HEK293 (cell line): ENCODE measurements around the gene FOXS1.

Experiments used
- CTCF ChIA-PET: fragments of 350-600 bp; formaldehyde crosslinking; extraction: SDS; loops from one replicate; lab custom pipeline; 2021; ENCODE audit warnings: antibody characterized with exemption; lab: Yijun Ruan, JAX
- POLR2A ChIA-PET: fragments of 300-600 bp; formaldehyde crosslinking; extraction: SDS; loops from one replicate; lab custom pipeline; 2020; ENCODE audit warnings: antibody characterized with exemption, inconsistent platforms; lab: Yijun Ruan, JAX
- H3K27ac ChIP-seq: fragments of 200-500 bp; sonication (Bioruptor generic); 2 replicates; pipeline ENCODE4 v1.5.1; 2014; ENCODE audit warnings: low read depth, low read length, control low read depth, inconsistent platforms; ENCODE audit errors: extremely low read depth
- H3K36me3 ChIP-seq, 2 experiments: fragments of 200-500 bp in 1 of 2; sonication (Bioruptor generic) in 1 of 2; 1 replicate in 1 of 2; 2 replicates in 1 of 2; pipeline ENCODE4 v1.5.1; 2014 to 2017; ENCODE audit warnings: inconsistent platforms in 2 of 2, low read length in 2 of 2; ENCODE audit not compliant: control insufficient read depth in 2 of 2, insufficient read depth in 1 of 2
- H3K4me1 ChIP-seq: fragments of 200-500 bp; sonication (Bioruptor generic); 2 replicates; pipeline ENCODE4 v1.5.1; 2014; ENCODE audit warnings: mild to moderate bottlenecking, low read length, inconsistent platforms; ENCODE audit not compliant: control insufficient read depth, insufficient read depth
- H3K4me3 ChIP-seq: 2 replicates; pipeline ENCODE4 v1.5.1; 2011; ENCODE audit warnings: low read depth, mild to moderate bottlenecking, control low read depth, low read length, moderate library complexity
- H3K9me3 ChIP-seq: fragments of 200-500 bp; sonication (Bioruptor generic); 2 replicates; pipeline ENCODE4 v1.5.1; 2014; ENCODE audit warnings: low read depth, low read length, inconsistent platforms; ENCODE audit not compliant: control insufficient read depth, insufficient read depth
- GLI4 ChIP-seq: fragments of 450-650 bp; formaldehyde crosslinking; IDR thresholded peaks from 2 replicates; pipeline ENCODE4 v1.5.1; 2016; ENCODE audit warnings: missing biosample characterization, missing genetic modification characterization
- HOXA7 ChIP-seq: sonication (generic); formaldehyde crosslinking; IDR thresholded peaks from 2 replicates; pipeline ENCODE4 v1.8.1; 2022; ENCODE audit warnings: missing genetic modification reagents, borderline replicate concordance
- HOXC10 ChIP-seq: sonication (generic); formaldehyde crosslinking; IDR thresholded peaks from 2 replicates; pipeline ENCODE4 v1.8.1; 2023; ENCODE audit warnings: mild to moderate bottlenecking, missing genetic modification reagents
- HOXD13 ChIP-seq: sonication (generic); formaldehyde crosslinking; IDR thresholded peaks from 2 replicates; pipeline ENCODE4 v1.8.0; 2022; ENCODE audit warnings: missing genetic modification reagents, borderline replicate concordance
- KLF1 ChIP-seq: fragments of 450-650 bp; formaldehyde crosslinking; IDR thresholded peaks from 2 replicates; pipeline ENCODE4 v1.5.1; 2016; ENCODE audit warnings: missing biosample characterization, missing genetic modification characterization
- RBAK ChIP-seq: fragments of 450-650 bp; formaldehyde crosslinking; IDR thresholded peaks from 2 replicates; pipeline ENCODE4 v1.5.1; 2016; ENCODE audit warnings: missing biosample characterization, missing genetic modification characterization
- ZBTB48 ChIP-seq: fragments of 450-650 bp; formaldehyde crosslinking; IDR thresholded peaks from 2 replicates; pipeline ENCODE4 v1.5.1; 2016; ENCODE audit warnings: missing biosample characterization, missing genetic modification characterization
- ZBTB49 ChIP-seq: fragments of 450-650 bp; formaldehyde crosslinking; IDR thresholded peaks from 2 replicates; pipeline ENCODE4 v1.5.1; 2016; ENCODE audit warnings: missing biosample characterization, missing genetic modification characterization, low read depth
- ZBTB7A ChIP-seq: fragments of 450-650 bp; formaldehyde crosslinking; IDR thresholded peaks from 2 replicates; pipeline ENCODE4 v1.5.1; 2016; ENCODE audit warnings: low read depth, missing biosample characterization, missing genetic modification characterization
- ZBTB8A ChIP-seq: fragments of 450-650 bp; formaldehyde crosslinking; IDR thresholded peaks from 2 replicates; pipeline ENCODE4 v1.5.1; 2016; ENCODE audit warnings: missing biosample characterization, missing genetic modification characterization
- ZFHX2 ChIP-seq: fragments of 450-650 bp; formaldehyde crosslinking; conservative IDR thresholded peaks from 2 replicates; pipeline ENCODE4 v1.5.1; 2016; ENCODE audit warnings: missing biosample characterization, missing genetic modification characterization
- ZNF132 ChIP-seq: fragments of 450-650 bp; formaldehyde crosslinking; IDR thresholded peaks from 2 replicates; pipeline ENCODE4 v1.5.1; 2017; ENCODE audit warnings: missing biosample characterization, missing genetic modification characterization, borderline replicate concordance
- ZNF169 ChIP-seq: fragments of 450-650 bp; formaldehyde crosslinking; IDR thresholded peaks from 2 replicates; pipeline ENCODE4 v1.5.1; 2016; ENCODE audit warnings: missing biosample characterization, missing genetic modification characterization
- ZNF175 ChIP-seq: fragments of 450-650 bp; formaldehyde crosslinking; IDR thresholded peaks from 2 replicates; pipeline ENCODE4 v1.5.1; 2016; ENCODE audit warnings: missing biosample characterization, missing genetic modification characterization
- ZNF184 ChIP-seq: fragments of 450-650 bp; IDR thresholded peaks from 2 replicates; pipeline ENCODE4 v1.5.1; 2018; ENCODE audit warnings: missing biosample characterization, mild to moderate bottlenecking, missing genetic modification characterization
- ZNF223 ChIP-seq: fragments of 450-650 bp; formaldehyde crosslinking; IDR thresholded peaks from 2 replicates; pipeline ENCODE4 v1.5.1; 2016; ENCODE audit warnings: missing biosample characterization, missing genetic modification characterization
- ZNF26 ChIP-seq: fragments of 450-650 bp; formaldehyde crosslinking; IDR thresholded peaks from 2 replicates; pipeline ENCODE4 v1.5.1; 2016; ENCODE audit warnings: missing biosample characterization, missing genetic modification characterization
- ZNF292 ChIP-seq: fragments of 450-650 bp; formaldehyde crosslinking; IDR thresholded peaks from 2 replicates; pipeline ENCODE4 v1.5.1; 2016; ENCODE audit warnings: low read depth, missing biosample characterization, missing genetic modification characterization, borderline replicate concordance
- ZNF48 ChIP-seq: fragments of 450-650 bp; formaldehyde crosslinking; IDR thresholded peaks from 2 replicates; pipeline ENCODE4 v1.5.1; 2016; ENCODE audit warnings: missing biosample characterization, missing genetic modification characterization
- ZNF658 ChIP-seq: fragments of 450-650 bp; formaldehyde crosslinking; IDR thresholded peaks from 2 replicates; pipeline ENCODE4; 2016; ENCODE audit warnings: missing biosample characterization, missing genetic modification characterization
- ZNF747 ChIP-seq: fragments of 450-650 bp; formaldehyde crosslinking; IDR thresholded peaks from 2 replicates; pipeline ENCODE4 v1.5.1; 2016; ENCODE audit warnings: missing biosample characterization, missing genetic modification characterization
- TF ChIP-seq, protein P1 (sequence below): fragments of 450-650 bp; formaldehyde crosslinking; IDR thresholded peaks from 2 replicates; pipeline ENCODE4 v1.5.1; 2016; ENCODE audit warnings: missing biosample characterization, missing genetic modification characterization
- TF ChIP-seq, protein P2 (sequence below): fragments of 450-650 bp; formaldehyde crosslinking; IDR thresholded peaks from 2 replicates; pipeline ENCODE4 v1.5.1; 2016; ENCODE audit warnings: missing biosample characterization, missing genetic modification characterization
- TF ChIP-seq, protein P3 (sequence below): fragments of 450-650 bp; formaldehyde crosslinking; IDR thresholded peaks from 2 replicates; pipeline ENCODE4 v1.5.1; 2016; ENCODE audit warnings: missing biosample characterization, missing genetic modification characterization

The FOXS1 gene

DNA sequence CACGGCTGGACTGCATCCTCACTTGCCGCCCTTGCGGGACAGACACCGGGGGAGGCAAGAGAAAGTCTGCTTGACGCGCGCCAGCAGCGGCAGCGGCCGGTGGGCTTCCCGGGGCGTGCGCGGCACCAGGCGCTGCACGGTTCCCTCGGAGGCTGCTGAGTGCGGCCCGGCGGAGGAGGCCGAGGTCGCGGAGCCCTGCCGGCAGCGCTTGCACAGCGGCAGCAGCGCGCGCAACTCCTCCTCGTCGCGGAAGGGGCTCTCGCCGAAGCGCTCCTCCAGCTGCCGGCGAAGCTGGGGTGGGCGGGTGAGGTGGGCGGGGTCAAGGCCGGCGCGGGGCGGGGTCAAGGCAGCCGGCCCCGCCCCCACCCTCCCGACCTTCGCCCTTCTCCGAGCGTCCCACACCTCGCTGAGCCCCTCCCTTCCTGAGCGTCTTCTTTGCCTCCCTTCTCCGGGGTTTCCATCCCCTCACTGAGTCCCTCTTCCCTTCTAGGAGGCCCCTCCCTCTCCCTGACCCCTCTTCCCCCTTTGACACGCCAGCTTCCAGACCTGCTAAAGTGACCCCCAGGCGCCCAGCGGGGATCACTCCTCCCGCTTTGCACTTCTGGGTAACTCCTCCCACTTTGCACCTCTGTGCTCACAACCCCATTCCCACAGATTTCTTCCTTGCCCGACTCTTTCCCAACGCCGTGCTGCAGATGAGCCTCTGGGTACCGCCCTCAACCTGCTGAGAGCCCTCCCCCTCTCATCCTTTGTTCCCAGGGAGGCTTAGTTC, 16.2 kb upstream of the FOXS1 start:
- Histone ChIP-seq H3K36me3 (no peaks in the 10 kb centered on the region), H3K27ac (no peak overlapping the region), H3K4me3 (peak overlapping the region; percentile 38), H3K4me1 (0 out of 2 replicates have a peak, but pooled peaks cover 2% of the 10 kb centered on the region), H3K9me3 (no peaks in the 10 kb centered on the region)
- CTCF ChIA-PET: interaction anchor here (0.6 to 5.2 kb wide), 4 partner anchors 8 to 164 kb away, joined by 3 to 26 read pairs (median 10); partner anchors contain the start of gene PDRG1
- POLR2A ChIA-PET: interaction anchor here (0.9 kb wide), 2 partner anchors 10 to 21 kb away, joined by 3 to 4 read pairs; no protein-coding TSS in a partner anchor
- TF ChIP-seq ZNF292 (tag by site-specific recombination): no peak
- no peak for TF ChIP-seq ZNF26 (tag by site-specific recombination)
- peak; percentile 34; the same call in 1 of the 2 replicates for TF ChIP-seq ZBTB7A
- TF ChIP-seq ZNF747 (tag by site-specific recombination): no peak
- TF ChIP-seq, protein P1, sequence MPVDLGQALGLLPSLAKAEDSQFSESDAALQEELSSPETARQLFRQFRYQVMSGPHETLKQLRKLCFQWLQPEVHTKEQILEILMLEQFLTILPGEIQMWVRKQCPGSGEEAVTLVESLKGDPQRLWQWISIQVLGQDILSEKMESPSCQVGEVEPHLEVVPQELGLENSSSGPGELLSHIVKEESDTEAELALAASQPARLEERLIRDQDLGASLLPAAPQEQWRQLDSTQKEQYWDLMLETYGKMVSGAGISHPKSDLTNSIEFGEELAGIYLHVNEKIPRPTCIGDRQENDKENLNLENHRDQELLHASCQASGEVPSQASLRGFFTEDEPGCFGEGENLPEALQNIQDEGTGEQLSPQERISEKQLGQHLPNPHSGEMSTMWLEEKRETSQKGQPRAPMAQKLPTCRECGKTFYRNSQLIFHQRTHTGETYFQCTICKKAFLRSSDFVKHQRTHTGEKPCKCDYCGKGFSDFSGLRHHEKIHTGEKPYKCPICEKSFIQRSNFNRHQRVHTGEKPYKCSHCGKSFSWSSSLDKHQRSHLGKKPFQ: no peak
- TF ChIP-seq ZBTB48 (tag by site-specific recombination): no peak
- no peak for TF ChIP-seq GLI4
- TF ChIP-seq ZNF48: no peak
- TF ChIP-seq ZNF658 (tag by site-specific recombination): no peak
- TF ChIP-seq ZBTB8A: peak; percentile 67
- no peak for TF ChIP-seq HOXC10 (CRISPR knock-in tag)
- TF ChIP-seq ZNF184 (tag by site-specific recombination): no peak
- TF ChIP-seq ZBTB49: no peak
- TF ChIP-seq, protein P2, sequence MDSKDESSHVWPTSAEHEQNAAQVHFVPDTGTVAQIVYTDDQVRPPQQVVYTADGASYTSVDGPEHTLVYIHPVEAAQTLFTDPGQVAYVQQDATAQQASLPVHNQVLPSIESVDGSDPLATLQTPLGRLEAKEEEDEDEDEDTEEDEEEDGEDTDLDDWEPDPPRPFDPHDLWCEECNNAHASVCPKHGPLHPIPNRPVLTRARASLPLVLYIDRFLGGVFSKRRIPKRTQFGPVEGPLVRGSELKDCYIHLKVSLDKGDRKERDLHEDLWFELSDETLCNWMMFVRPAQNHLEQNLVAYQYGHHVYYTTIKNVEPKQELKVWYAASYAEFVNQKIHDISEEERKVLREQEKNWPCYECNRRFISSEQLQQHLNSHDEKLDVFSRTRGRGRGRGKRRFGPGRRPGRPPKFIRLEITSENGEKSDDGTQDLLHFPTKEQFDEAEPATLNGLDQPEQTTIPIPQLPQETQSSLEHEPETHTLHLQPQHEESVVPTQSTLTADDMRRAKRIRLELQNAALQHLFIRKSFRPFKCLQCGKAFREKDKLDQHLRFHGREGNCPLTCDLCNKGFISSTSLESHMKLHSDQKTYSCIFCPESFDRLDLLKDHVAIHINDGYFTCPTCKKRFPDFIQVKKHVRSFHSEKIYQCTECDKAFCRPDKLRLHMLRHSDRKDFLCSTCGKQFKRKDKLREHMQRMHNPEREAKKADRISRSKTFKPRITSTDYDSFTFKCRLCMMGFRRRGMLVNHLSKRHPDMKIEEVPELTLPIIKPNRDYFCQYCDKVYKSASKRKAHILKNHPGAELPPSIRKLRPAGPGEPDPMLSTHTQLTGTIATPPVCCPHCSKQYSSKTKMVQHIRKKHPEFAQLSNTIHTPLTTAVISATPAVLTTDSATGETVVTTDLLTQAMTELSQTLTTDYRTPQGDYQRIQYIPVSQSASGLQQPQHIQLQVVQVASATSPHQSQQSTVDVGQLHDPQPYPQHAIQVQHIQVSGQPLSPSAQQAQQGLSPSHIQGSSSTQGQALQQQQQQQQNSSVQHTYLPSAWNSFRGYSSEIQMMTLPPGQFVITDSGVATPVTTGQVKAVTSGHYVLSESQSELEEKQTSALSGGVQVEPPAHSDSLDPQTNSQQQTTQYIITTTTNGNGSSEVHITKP: peak; percentile 55
- TF ChIP-seq KLF1: peak; percentile 53
- no peak for TF ChIP-seq ZNF132
- TF ChIP-seq RBAK (tag by site-specific recombination): no peak
- no peak for TF ChIP-seq HOXD13 (CRISPR knock-in tag)
- TF ChIP-seq ZFHX2 (tag by site-specific recombination): peak; percentile 33
- TF ChIP-seq ZNF169 (tag by site-specific recombination): no peak
- TF ChIP-seq, protein P3, sequence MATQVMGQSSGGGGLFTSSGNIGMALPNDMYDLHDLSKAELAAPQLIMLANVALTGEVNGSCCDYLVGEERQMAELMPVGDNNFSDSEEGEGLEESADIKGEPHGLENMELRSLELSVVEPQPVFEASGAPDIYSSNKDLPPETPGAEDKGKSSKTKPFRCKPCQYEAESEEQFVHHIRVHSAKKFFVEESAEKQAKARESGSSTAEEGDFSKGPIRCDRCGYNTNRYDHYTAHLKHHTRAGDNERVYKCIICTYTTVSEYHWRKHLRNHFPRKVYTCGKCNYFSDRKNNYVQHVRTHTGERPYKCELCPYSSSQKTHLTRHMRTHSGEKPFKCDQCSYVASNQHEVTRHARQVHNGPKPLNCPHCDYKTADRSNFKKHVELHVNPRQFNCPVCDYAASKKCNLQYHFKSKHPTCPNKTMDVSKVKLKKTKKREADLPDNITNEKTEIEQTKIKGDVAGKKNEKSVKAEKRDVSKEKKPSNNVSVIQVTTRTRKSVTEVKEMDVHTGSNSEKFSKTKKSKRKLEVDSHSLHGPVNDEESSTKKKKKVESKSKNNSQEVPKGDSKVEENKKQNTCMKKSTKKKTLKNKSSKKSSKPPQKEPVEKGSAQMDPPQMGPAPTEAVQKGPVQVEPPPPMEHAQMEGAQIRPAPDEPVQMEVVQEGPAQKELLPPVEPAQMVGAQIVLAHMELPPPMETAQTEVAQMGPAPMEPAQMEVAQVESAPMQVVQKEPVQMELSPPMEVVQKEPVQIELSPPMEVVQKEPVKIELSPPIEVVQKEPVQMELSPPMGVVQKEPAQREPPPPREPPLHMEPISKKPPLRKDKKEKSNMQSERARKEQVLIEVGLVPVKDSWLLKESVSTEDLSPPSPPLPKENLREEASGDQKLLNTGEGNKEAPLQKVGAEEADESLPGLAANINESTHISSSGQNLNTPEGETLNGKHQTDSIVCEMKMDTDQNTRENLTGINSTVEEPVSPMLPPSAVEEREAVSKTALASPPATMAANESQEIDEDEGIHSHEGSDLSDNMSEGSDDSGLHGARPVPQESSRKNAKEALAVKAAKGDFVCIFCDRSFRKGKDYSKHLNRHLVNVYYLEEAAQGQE: no peak
- no peak for TF ChIP-seq ZNF223 (tag by site-specific recombination)
- no peak for TF ChIP-seq HOXA7
- TF ChIP-seq ZNF175 (tag by site-specific recombination): no peak
